ENCODE data around the gene DDAH1.
A peak's percentile ranks its signal among the peaks of the same experiment; 100 is the strongest.

DDAH1 gene

GRCh38 chr1:85467036-85467435 is 2.1 kb upstream of the DDAH1 start:
- TF ChIP-seq CTCF (conservative IDR thresholded peaks at IDR 0.05; ENCODE audit: low read length) (no peak), EZH2phosphoT487 (IDR thresholded peaks at IDR 0.05; ENCODE audit: borderline replicate concordance) (no peak)

DNA sequence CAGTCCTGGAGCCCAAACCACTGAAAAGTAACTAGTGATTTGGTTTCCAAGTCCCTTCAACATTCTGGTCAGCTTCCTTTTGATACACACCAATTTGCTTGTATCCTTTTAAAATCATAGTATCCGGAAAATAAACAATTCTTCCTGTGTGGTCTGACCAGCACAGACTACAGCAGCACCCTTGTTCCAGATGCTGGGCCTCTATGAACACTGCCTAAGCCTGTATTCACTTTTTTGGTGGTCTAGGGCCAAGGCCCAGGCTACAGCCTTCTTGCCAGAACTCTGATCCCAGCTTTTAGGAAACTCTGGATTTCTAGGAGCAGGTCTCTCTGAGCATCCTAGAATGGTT is 801 bp upstream of the DDAH1 start:
- Histone ChIP-seq H4K20me1 (ENCODE audit: insufficient read depth, low read length, poor library complexity, severe bottlenecking) (no peaks in the 10 kb centered on the region), H3K4me3 (ENCODE audit: low read length, poor library complexity, severe bottlenecking) (peak overlapping the region; percentile 74), H3K4me2 (ENCODE audit: low read depth, low read length, poor library complexity, severe bottlenecking) (peak overlapping the region; percentile 55), H3K79me2 (ENCODE audit: insufficient read depth, low read length) (no peaks in the 10 kb centered on the region), H3K4me1 (ENCODE audit: insufficient read depth, low read length, poor library complexity, severe bottlenecking) (no peaks in the 10 kb centered on the region), H3K9ac (ENCODE audit: low read depth, low read length, poor library complexity, severe bottlenecking) (no peak overlapping the region), H3K9me3 (ENCODE audit: insufficient read depth, low read depth, low read length) (no peaks in the 10 kb centered on the region), H3F3A (ENCODE audit: low read depth) (no peaks in the 10 kb centered on the region), H3K27me3 (ENCODE audit: insufficient read depth, low read length, poor library complexity, severe bottlenecking) (no peaks in the 10 kb centered on the region), H3K36me3 (ENCODE audit: insufficient read depth, low read length) (no peaks in the 10 kb centered on the region), H3K9me2 (replicated peaks; ENCODE audit: low read depth, low read length) (no peaks in the 10 kb centered on the region), H2AFZ (ENCODE audit: low read length) (no peak overlapping the region)
- TF ChIP-seq EZH2phosphoT487 (IDR thresholded peaks at IDR 0.05; ENCODE audit: borderline replicate concordance), result no peak
- TF ChIP-seq CTCF (conservative IDR thresholded peaks at IDR 0.05; ENCODE audit: low read length), result no peak

More at GRCh38 chr1:85467036-85467435, 2.1 kb upstream of the DDAH1 start:
- no peak overlapping the region for H3K9ac ChIP-seq (ENCODE audit: low read depth, low read length, poor library complexity, severe bottlenecking)
- no peaks in the 10 kb centered on the region for H3K4me1 ChIP-seq (ENCODE audit: insufficient read depth, low read length, poor library complexity, severe bottlenecking)
- no peaks in the 10 kb centered on the region for H3K27me3 ChIP-seq (ENCODE audit: insufficient read depth, low read length, poor library complexity, severe bottlenecking)
- no peaks in the 10 kb centered on the region for H3F3A ChIP-seq (ENCODE audit: low read depth)
- no peaks in the 10 kb centered on the region for H3K79me2 ChIP-seq (ENCODE audit: insufficient read depth, low read length)
- H3K9me2 ChIP-seq (replicated peaks; ENCODE audit: low read depth, low read length), result no peaks in the 10 kb centered on the region
- no peaks in the 10 kb centered on the region for H3K36me3 ChIP-seq (ENCODE audit: insufficient read depth, low read length)
- H3K4me3 ChIP-seq (ENCODE audit: low read length, poor library complexity, severe bottlenecking), result no peak overlapping the region
- H4K20me1 ChIP-seq (ENCODE audit: insufficient read depth, low read length, poor library complexity, severe bottlenecking), result no peaks in the 10 kb centered on the region
- no peaks in the 10 kb centered on the region for H3K9me3 ChIP-seq (ENCODE audit: insufficient read depth, low read depth, low read length)
- no peak overlapping the region for H2AFZ ChIP-seq (ENCODE audit: low read length)
- no peak overlapping the region for H3K4me2 ChIP-seq (ENCODE audit: low read depth, low read length, poor library complexity, severe bottlenecking)

GRCh38 chr1:85464497-85465098 is 361 bp downstream of the DDAH1 start:
- no peaks in the 10 kb centered on the region for H3K9me2 ChIP-seq (replicated peaks; ENCODE audit: low read depth, low read length)
- H4K20me1 ChIP-seq (ENCODE audit: insufficient read depth, low read length, poor library complexity, severe bottlenecking), result no peaks in the 10 kb centered on the region
- TF ChIP-seq EZH2phosphoT487 (IDR thresholded peaks at IDR 0.05; ENCODE audit: borderline replicate concordance), result no peak
- no peak for TF ChIP-seq CTCF (conservative IDR thresholded peaks at IDR 0.05; ENCODE audit: low read length)
- no peaks in the 10 kb centered on the region for H3K27me3 ChIP-seq (ENCODE audit: insufficient read depth, low read length, poor library complexity, severe bottlenecking)
- H3K36me3 ChIP-seq (ENCODE audit: insufficient read depth, low read length), result no peaks in the 10 kb centered on the region
- H3K9ac ChIP-seq (ENCODE audit: low read depth, low read length, poor library complexity, severe bottlenecking), result peak overlapping the region; percentile 58
- no peaks in the 10 kb centered on the region for H3K4me1 ChIP-seq (ENCODE audit: insufficient read depth, low read length, poor library complexity, severe bottlenecking)
- no peaks in the 10 kb centered on the region for H3F3A ChIP-seq (ENCODE audit: low read depth)
- H3K4me3 ChIP-seq (ENCODE audit: low read length, poor library complexity, severe bottlenecking), result peak overlapping the region; percentile 74
- H2AFZ ChIP-seq (ENCODE audit: low read length), result peak overlapping the region; percentile 73
- H3K79me2 ChIP-seq (ENCODE audit: insufficient read depth, low read length), result no peaks in the 10 kb centered on the region
- H3K9me3 ChIP-seq (ENCODE audit: insufficient read depth, low read depth, low read length), result no peaks in the 10 kb centered on the region
- H3K4me2 ChIP-seq (ENCODE audit: low read depth, low read length, poor library complexity, severe bottlenecking), result peak overlapping the region; percentile 70
